HG03045 (cell line): ENCODE measurements around the gene CEBPZ.
A peak's percentile ranks its signal among the peaks of the same experiment; 100 is the strongest.
"Not testable (repeated sequence)": the region's sequence is repeated elsewhere in the genome, so short reads cannot be mapped to it uniquely, and the experiment has no call there.

Experiments
- ATAC-seq: cut with Tn5 transposase; IDR thresholded peaks from one replicate; pipeline ENCODE4 v1.9.1; 2021; ENCODE audit warnings: mild to moderate bottlenecking, moderate library complexity; ENCODE audit not compliant: unreplicated experiment

CEBPZ gene

DNA sequence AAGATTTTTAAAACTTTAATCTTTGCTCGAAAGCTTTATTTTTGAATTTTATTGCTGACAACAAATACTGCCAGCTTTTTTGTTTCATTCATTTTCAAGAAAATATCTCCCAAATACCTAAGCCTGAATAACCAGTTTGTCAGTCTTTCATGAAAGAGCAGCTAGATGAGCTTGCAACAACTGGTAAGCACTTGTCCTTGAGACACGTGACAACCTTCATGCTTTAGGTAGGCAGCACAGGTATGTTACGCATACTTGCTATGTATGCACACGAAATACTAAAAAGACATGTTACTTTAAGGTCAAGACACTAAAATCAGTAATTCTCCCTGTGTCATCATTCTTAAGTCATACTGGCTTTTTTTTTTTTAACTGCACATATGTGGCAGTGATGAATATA, 12.3 kb downstream of the CEBPZ start:
- no peak for ATAC-seq

DNA sequence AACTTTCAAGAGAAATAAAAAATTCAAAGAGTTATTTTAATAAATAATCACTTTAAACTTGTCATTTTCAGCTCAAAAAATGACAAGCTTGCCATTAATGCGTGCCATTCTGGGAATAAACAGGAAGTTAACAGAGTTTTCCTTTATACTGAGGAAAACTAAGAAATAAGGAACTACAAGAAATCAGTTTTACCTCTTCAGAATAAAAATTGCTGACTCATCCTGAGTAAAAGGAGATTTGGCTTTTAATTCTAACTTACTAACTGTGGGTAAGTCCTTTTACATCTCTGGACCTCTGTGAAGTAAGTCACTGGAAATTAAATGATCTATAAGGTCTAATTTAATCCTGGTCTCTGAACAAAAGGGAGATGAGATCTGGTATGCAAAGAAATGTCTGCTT, 16.1 kb downstream of the CEBPZ start:
- no peak for ATAC-seq

GRCh38 chr2:37211939-37212338, 19.5 kb downstream of the CEBPZ start:
- no peak for ATAC-seq

DNA sequence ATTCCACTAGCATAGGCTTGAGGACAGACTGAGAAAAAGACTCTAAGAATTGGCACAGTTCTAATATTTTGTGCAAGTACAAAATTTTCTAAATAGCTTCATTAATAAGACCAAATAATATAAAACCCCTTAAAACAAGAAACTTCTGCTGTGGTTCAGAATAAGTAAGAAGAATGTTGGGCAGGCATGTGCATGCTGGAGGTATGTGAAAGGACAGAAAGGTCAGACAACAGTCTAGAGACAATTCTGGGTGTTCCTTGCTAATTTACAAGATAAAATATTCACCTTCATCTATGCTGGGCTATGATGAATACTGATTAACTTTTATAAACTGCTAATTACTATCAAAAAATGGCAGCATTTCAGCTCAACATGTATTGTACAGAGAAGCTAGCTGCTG, 20.2 kb downstream of the CEBPZ start:
- no peak for ATAC-seq

DNA sequence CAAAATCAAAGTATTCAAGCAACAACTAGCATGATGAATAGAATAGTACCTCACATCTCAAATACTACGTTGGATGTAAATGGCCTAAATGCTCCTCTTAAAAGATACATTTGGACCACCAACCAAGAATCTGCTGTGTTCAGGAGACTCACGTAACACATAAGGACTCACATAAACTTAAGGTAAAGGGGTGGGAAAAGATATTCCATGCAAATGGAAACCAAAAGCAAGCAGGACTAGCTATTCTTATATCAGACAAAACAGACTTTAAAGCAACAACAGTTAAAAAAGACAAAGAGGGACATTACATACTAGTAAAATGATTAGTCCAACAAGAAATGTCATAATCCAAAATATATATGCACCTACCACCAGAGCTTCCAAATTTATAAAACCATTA, 24.6 kb downstream of the CEBPZ start:
- ATAC-seq = not testable (repeated sequence)

GRCh38 chr2:37205689-37206341, 25.6 kb downstream of the CEBPZ start:
- no peak for ATAC-seq

DNA sequence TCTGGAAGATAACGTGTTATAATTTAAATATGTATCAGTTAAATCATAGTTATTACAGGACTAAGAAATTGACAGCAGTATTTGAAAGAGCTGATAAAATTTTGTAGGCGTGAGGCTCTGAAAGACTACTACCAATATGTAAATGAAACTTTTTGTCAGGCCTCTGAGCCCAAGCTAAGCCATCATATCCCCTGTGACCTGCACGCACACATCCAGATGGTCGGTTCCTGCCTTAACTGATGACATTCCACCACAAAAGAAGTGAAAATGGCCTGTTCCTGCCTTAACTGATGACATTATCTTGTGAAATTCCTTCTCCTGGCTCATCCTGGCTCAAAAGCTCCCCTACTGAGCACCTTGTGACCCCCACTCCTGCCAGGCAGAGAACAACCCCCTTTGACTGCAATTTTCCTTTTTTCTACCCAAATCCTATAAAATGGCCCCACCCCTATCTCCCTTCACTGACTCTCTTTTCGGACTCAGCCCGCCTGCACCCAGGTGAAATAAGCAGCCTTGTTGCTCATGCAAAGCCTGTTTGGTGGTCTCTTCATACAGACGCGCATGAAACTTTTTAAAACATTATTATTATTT, 26.2 kb downstream of the CEBPZ start:
- ATAC-seq = not testable (repeated sequence)

DNA sequence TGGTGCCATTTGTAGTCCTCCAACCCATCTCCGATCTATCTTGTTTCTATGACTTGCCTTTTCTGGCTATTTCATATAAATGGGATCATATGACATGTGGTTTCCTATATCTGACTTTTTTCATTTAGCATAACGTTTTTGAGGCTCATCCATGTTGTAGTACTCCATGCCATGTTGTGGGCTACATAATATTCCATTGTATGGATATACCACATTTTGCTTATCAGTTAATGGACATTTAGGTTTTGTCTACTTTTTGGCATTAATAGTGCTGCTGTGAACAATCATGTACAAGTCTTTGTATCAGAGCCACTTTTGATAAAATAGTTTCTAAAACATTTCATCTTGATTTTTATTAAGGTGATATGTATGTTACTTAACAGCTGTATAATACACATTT, 27.7 kb downstream of the CEBPZ start:
- ATAC-seq = no peak

DNA sequence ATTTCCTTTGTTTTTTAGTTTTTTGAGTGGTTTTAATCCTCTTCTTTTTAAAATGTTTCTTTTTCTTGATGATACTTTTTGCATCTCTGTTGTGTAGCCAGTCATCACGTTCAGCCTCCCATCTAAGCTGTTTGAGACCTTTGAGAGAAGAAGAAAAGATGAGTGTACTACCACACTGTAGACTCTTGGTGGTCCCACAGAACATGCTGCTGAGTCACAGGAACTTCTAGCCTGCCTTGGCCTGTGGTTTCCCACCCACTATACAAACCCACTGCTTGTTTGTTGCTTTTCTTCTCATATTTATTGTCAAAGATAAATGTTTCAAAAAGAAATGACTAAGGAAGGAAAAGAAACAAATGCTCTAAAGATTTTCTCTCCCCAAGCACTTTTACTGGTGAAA, 29.6 kb downstream of the CEBPZ start:
- ATAC-seq = no peak

GRCh38 chr2:37201208-37201607, 30.2 kb downstream of the CEBPZ start:
- ATAC-seq = no peak

GRCh38 chr2:37198681-37199065, 32.7 kb downstream of the CEBPZ start:
- no peak for ATAC-seq

DNA sequence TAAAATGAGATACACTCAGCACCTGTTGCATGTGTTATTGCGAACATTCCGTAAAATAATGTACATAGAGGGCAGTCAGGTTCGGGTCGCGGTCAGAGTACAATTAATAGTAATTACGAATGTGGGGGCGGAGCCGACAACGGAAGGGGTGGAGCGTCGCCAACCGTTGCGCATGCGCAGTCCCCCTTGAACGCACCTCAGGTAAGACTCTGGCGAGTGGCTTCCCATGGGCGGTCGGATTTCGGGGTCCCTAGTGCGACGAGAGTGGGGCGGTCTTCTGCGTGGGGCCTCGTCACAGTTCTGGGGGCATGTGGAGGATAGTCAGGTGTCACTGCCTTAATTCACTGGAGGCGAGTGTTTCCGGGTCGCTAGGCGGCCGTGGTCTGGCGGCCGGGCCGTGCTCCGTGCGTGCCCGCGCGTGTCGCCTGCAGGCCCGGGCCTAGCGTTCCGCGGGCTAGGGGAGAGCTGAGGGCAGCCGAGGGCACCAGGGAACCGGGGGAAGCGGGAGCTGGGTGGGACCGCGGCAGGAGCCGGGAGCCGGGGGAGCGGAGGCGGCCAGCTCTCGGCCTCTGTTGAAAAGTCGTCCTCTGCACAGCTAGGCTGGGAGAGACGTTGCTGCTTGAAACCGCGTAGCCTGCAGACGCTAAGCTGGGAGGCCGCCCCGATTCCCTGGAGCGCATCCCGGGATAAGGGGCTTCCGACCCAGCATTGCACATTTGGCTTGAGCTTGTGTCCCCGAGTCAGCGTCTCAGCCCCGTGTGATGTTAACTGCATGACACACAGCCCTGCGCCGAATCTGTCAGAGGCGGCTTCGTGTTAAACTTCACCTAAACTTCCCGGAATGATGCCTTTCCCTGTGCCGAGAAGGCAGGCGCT, 34.8 kb downstream of the CEBPZ start, which contains the start of gene CEBPZOS:
CEBPZOS (plus strand) TSS at position 177 of the 876 bp plus-strand sequence. CDS start 3,209 bp downstream, outside the sequence.
- peak; percentile 76 for ATAC-seq

GRCh38 chr2:37195862-37196319, 35.5 kb downstream of the CEBPZ start:
- ATAC-seq = not testable (repeated sequence)

GRCh38 chr2:37192551-37192950, 38.8 kb downstream of the CEBPZ start:
- ATAC-seq = no peak

DNA sequence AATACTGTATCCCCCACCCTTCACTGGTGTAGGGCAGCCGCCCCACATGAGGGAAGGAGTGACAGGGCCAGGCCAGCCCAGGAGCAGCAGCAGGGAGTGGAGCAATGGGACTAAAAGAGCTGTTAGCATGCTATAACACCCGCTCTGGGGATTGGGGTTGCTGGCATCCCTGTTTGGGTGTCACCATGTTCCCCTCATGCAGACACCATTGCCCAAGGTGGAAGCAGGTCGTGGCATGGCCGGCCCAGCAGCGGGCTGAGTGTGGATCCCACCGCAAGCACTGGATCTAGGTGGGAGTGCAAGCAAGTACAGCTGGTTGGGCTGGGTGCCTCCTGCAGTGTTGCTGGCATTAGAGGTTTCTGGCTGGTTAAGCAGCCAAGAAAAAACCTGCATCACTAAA, 39.6 kb downstream of the CEBPZ start:
- ATAC-seq = no peak

- no peak for ATAC-seq
Observed at GRCh38 chr2:37191253-37191652, 40.1 kb downstream of the CEBPZ start.

DNA sequence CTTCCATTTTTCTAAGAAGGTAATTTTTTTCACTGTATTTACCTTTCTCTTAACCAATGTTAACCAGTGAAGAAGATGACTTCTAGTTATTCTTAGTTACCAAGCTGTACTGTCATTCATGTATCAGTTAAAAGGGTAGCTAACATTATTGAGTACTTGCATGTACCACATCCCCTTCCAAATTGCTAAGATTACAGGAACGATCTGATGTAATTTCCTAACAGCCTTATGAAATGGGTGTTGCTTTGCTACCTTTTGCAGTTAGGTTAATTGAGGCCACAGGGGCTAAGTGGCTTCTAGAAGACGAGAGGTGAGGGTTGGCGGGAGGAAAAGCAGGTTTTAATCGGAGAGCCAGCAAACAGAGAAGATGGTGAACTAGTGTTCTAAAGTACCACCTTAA, 41.1 kb downstream of the CEBPZ start:
- ATAC-seq = no peak

GRCh38 chr2:37189452-37190153, 41.8 kb downstream of the CEBPZ start:
- no peak for ATAC-seq

DNA sequence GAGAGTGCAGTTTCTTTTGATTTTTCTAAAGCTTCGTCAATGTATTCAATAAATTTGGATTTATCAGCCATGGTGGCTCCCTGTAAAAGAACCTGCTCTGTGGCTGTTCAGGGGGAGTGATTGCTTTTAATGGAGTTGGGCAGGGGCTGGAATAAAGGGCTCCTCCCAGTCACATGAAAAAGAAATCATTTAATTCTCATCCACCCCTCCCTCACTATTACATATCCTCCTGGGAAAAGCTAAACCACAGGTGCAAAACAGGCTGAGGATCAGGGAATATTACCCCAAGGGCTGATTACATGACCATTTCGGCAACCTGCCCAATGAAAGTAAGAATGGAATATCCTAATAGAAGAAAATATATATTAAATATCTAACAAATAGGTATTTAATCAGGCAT, 42.8 kb downstream of the CEBPZ start, which contains the start of gene SULT6B1:
SULT6B1 (minus strand) TSS at position 101 of the 400 bp plus-strand sequence; CDS start at position 71, 30 bp downstream.
- ATAC-seq = no peak

DNA sequence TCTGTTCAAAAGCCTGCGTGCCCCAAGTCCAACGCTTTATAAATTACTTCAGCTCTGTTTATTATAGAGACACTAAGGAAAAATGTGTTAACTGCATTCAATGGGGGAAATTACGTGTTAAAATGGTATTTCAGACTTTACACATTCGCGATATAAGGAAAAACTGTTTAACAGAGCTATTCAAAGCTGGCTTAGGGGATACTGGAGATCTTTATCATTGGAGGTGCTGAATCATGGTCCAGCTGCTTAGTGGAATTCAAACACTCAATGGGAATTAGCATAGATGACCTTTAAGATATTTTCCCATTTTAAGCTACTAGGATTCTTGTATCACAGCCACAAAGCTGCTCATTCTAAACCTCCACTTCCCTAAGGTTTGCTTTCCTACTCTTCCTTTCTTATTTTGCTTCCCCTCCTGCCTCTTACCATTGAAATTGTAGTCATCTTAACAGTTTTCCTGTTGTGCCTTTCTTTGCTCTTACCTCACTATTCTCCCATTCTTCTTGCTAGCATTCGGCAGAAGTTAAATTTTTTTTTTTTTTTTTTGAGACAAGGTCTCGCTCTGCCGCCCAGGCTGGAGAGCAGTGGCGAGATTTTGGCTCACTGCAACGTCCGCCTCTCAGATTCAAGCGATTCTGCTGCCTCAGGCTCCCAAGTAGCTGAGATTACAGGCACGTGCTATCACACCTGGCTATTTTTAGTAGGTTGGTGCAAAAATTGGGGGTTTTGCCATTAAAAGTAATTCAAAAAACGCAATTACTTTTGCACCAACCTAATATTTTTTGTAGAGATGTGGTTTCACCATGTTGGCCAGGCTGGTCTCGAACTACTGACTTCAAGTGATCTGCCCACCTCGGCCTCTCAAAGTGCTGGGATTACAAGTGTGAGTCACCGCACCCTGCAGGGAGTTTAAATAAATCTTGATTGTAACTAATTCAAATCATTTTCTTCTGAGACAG, 49.4 kb downstream of the CEBPZ start:
- no peak for ATAC-seq
